NCI-H2227 (cell line): ENCODE measurements around the gene ST8SIA6.

Experiments used
- DNase-seq: peaks from one replicate; lab custom pipeline; 2025; ENCODE audit not compliant: unreplicated experiment; lab: John Stamatoyannopoulos, UW

Gene ST8SIA6

DNA sequence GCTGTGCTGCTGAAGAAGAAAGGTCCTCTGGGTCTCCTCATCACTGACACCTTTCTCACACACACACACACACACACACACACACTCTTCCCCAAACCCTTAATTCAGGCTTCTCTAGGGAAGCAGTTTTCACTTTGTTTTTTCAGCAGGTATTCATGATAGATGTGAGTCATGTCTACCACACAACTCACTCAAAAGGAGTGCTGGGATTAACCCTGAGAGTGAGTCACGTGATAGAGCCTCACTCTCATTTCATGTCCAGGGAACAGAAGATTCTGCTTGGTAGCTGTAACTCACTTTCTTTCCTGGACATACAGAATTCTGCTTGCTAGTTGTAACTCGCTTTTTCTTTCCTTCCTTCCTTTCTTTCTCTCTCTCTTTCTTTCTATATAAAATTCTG lies 181.0 kb downstream of the ST8SIA6 start:
- DNase-seq, result no peak

DNA sequence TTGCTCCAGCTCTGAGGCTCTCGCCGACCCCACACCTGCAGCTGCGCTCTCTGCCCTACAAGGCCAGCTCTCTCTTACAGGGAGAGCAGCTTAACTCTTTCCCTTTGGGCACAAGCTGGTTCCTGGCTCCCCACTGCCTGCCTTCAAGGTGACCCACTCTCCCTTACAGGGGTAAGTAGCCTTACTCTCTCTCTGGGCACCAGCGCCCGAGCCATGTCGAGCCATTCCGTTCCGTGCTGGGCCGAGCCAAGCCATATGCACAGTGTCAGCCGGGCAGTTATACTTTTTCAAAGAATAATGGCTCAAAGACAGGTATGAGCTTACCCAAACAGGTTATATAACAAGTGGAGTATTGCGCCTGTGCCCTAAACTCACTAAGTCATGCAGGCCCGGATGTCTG lies 181.7 kb downstream of the ST8SIA6 start:
- DNase-seq, result no peak
